ENCODE results near the gene TFEC. TPM values are rescaled to one million over a fixed set of nuclear protein-coding genes. Genes with fewer than 3 reads are reported as not detected.

Gene TFEC
- total and polyA plus RNA-seq, 4 donors, result 0.52 to 5.1 (median 2.4) TPM

- no peak for TF ChIP-seq CTCF (IDR thresholded peaks at IDR 0.05; ENCODE audit: low read depth, low read length, missing input control)
- TF ChIP-seq, protein P1, sequence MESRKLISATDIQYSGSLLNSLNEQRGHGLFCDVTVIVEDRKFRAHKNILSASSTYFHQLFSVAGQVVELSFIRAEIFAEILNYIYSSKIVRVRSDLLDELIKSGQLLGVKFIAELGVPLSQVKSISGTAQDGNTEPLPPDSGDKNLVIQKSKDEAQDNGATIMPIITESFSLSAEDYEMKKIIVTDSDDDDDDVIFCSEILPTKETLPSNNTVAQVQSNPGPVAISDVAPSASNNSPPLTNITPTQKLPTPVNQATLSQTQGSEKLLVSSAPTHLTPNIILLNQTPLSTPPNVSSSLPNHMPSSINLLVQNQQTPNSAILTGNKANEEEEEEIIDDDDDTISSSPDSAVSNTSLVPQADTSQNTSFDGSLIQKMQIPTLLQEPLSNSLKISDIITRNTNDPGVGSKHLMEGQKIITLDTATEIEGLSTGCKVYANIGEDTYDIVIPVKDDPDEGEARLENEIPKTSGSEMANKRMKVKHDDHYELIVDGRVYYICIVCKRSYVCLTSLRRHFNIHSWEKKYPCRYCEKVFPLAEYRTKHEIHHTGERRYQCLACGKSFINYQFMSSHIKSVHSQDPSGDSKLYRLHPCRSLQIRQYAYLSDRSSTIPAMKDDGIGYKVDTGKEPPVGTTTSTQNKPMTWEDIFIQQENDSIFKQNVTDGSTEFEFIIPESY (IDR thresholded peaks at IDR 0.05), result no peak
- TF ChIP-seq TAF1 (conservative IDR thresholded peaks at IDR 0.05), result no peak
Measured at GRCh38 chr7:115984105-115984504, 46.5 kb downstream of the TFEC start (continued).

GRCh38 chr7:115980159-115980558 is 50.4 kb downstream of the TFEC start:
- Histone ChIP-seq H3K9me3 (ENCODE audit: control insufficient read depth in 4 of 4, low read length in 3 of 4) (no peaks in the 10 kb centered on the region), H3K27ac (ENCODE audit: low read depth in 1 of 2, low read length in 2 of 2) (no peak overlapping the region), H3K36me3 (ENCODE audit: control insufficient read depth in 4 of 4, insufficient read depth in 3 of 4, low read depth in 1 of 4, low read length in 3 of 4) (no peaks in the 10 kb centered on the region), H3K4me3 (ENCODE audit: low read depth in 1 of 3, low read length in 3 of 3) (no peak overlapping the region), H3K27me3 (ENCODE audit: control insufficient read depth in 4 of 4, insufficient read depth in 4 of 4, low read length in 3 of 4) (no peaks in the 10 kb centered on the region), H3K9ac (ENCODE audit: low read depth in 1 of 2, low read length in 2 of 2) (no peak overlapping the region), H3K4me1 (ENCODE audit: control insufficient read depth in 4 of 4, insufficient read depth in 4 of 4, low read length in 3 of 4) (no peaks in the 10 kb centered on the region)
- no peak for DNase-seq (ENCODE audit: low spot score)
- TF ChIP-seq SP1 (IDR thresholded peaks at IDR 0.05), result no peak
- TF ChIP-seq RXRA (IDR thresholded peaks at IDR 0.05), result no peak
- no peak for TF ChIP-seq HNF4A (conservative IDR thresholded peaks at IDR 0.05)
- TF ChIP-seq NR2F2 (IDR thresholded peaks at IDR 0.05), result no peak
- TF ChIP-seq FOXA1 (IDR thresholded peaks at IDR 0.05), result no peak
- TF ChIP-seq FOXA2 (IDR thresholded peaks at IDR 0.05), result no peak
- TF ChIP-seq EGR1 (IDR thresholded peaks at IDR 0.05; ENCODE audit: low read depth in 2 of 2), result no peak
- TF ChIP-seq MAX (IDR thresholded peaks at IDR 0.05), result no peak
- TF ChIP-seq, protein P1 (IDR thresholded peaks at IDR 0.05), result no peak
- no peak for TF ChIP-seq JUND (IDR thresholded peaks at IDR 0.05)
- TF ChIP-seq, protein P2, sequence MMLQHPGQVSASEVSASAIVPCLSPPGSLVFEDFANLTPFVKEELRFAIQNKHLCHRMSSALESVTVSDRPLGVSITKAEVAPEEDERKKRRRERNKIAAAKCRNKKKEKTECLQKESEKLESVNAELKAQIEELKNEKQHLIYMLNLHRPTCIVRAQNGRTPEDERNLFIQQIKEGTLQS (IDR thresholded peaks at IDR 0.05), result no peak
- no peak for TF ChIP-seq YY1 (IDR thresholded peaks at IDR 0.05)
- TF ChIP-seq, protein P3, sequence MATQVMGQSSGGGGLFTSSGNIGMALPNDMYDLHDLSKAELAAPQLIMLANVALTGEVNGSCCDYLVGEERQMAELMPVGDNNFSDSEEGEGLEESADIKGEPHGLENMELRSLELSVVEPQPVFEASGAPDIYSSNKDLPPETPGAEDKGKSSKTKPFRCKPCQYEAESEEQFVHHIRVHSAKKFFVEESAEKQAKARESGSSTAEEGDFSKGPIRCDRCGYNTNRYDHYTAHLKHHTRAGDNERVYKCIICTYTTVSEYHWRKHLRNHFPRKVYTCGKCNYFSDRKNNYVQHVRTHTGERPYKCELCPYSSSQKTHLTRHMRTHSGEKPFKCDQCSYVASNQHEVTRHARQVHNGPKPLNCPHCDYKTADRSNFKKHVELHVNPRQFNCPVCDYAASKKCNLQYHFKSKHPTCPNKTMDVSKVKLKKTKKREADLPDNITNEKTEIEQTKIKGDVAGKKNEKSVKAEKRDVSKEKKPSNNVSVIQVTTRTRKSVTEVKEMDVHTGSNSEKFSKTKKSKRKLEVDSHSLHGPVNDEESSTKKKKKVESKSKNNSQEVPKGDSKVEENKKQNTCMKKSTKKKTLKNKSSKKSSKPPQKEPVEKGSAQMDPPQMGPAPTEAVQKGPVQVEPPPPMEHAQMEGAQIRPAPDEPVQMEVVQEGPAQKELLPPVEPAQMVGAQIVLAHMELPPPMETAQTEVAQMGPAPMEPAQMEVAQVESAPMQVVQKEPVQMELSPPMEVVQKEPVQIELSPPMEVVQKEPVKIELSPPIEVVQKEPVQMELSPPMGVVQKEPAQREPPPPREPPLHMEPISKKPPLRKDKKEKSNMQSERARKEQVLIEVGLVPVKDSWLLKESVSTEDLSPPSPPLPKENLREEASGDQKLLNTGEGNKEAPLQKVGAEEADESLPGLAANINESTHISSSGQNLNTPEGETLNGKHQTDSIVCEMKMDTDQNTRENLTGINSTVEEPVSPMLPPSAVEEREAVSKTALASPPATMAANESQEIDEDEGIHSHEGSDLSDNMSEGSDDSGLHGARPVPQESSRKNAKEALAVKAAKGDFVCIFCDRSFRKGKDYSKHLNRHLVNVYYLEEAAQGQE (IDR thresholded peaks at IDR 0.05), result no peak
- no peak for TF ChIP-seq TAF1 (conservative IDR thresholded peaks at IDR 0.05)
- TF ChIP-seq GABPA (IDR thresholded peaks at IDR 0.05 in 1 of 2, conservative IDR thresholded peaks at IDR 0.05 in 1 of 2), result no peak
- TF ChIP-seq RAD21 (IDR thresholded peaks at IDR 0.05), result no peak
- no peak for TF ChIP-seq CTCF (IDR thresholded peaks at IDR 0.05; ENCODE audit: low read depth, low read length, missing input control)
- no peak for TF ChIP-seq HNF4G (IDR thresholded peaks at IDR 0.05)

All from liver (tissue), 9 donors.